MM.1S (cell line): Measurements from ENCODE around the gene ENG.

ENCODE experiments used
- DNase-seq: peaks from one replicate; pipeline ENCODE4 v3.0.0-alpha.2; 2015
- H2AFZ ChIP-seq: fragments of 300-600 bp; sonication (generic); 2 replicates; pipeline ENCODE4 v1.6.0; 2016; ENCODE audit warnings: antibody characterized with exemption, low read length
- H3F3A ChIP-seq: fragments of 300-600 bp; sonication (generic); 2 replicates; pipeline ENCODE4 v1.6.1; 2016; ENCODE audit warnings: mild to moderate bottlenecking, antibody characterized with exemption, low read length, moderate library complexity, mixed read lengths; ENCODE audit not compliant: insufficient read depth
- H3K27ac ChIP-seq: fragments of 300-600 bp; sonication (generic); 2 replicates; pipeline ENCODE4 v1.5.1; 2016; ENCODE audit warnings: mild to moderate bottlenecking, low read length
- H3K27me3 ChIP-seq: fragments of 300-600 bp; sonication (generic); replicated peaks from 2 replicates; pipeline ENCODE4 v1.6.0; 2016; ENCODE audit warnings: low read length; ENCODE audit not compliant: insufficient read depth
- H3K36me3 ChIP-seq: fragments of 300-600 bp; sonication (generic); replicated peaks from 2 replicates; pipeline ENCODE4 v1.6.1; 2016; ENCODE audit warnings: mild to moderate bottlenecking, low read length, mixed read lengths; ENCODE audit not compliant: insufficient read depth
- H3K4me1 ChIP-seq: fragments of 300-600 bp; sonication (generic); 2 replicates; pipeline ENCODE4 v1.6.1; 2016; ENCODE audit warnings: low read length, mixed read lengths
- H3K4me2 ChIP-seq: fragments of 300-600 bp; sonication (generic); 2 replicates; pipeline ENCODE4 v1.6.0; 2016; ENCODE audit warnings: low read depth, low read length
- H3K4me3 ChIP-seq: fragments of 300-600 bp; sonication (generic); 2 replicates; pipeline ENCODE4 v1.5.1; 2016; ENCODE audit warnings: low read length, mixed read lengths
- H3K79me2 ChIP-seq: fragments of 300-600 bp; sonication (generic); 2 replicates; pipeline ENCODE4 v1.6.1; 2016; ENCODE audit warnings: mixed run types, low read length, mixed read lengths
- H3K9ac ChIP-seq: fragments of 300-600 bp; sonication (generic); 2 replicates; pipeline ENCODE4 v1.6.1; 2016; ENCODE audit warnings: low read length, mixed read lengths
- H3K9me2 ChIP-seq: fragments of 300-600 bp; sonication (generic); replicated peaks from 2 replicates; pipeline ENCODE4 v1.6.1; 2016; ENCODE audit warnings: mild to moderate bottlenecking, low read length, mixed read lengths; ENCODE audit not compliant: insufficient read depth
- H3K9me3 ChIP-seq: fragments of 300-600 bp; sonication (generic); replicated peaks from 2 replicates; pipeline ENCODE4 v1.6.1; 2016; ENCODE audit warnings: mild to moderate bottlenecking, low read length, mixed read lengths; ENCODE audit not compliant: insufficient read depth
- H4K20me1 ChIP-seq: fragments of 300-600 bp; sonication (generic); 2 replicates; pipeline ENCODE4 v1.6.1; 2016; ENCODE audit warnings: mild to moderate bottlenecking, low read length, moderate library complexity, mixed read lengths; ENCODE audit not compliant: insufficient read depth
- CTCF ChIP-seq: fragments of 300-600 bp; sonication (generic); IDR thresholded peaks from 2 replicates; pipeline ENCODE4 v1.5.1; 2016; ENCODE audit warnings: antibody characterized with exemption, low read length, mixed read lengths
- EZH2 ChIP-seq: fragments of 300-600 bp; sonication (generic); optimal IDR thresholded peaks from 2 replicates; pipeline ENCODE3; 2017; ENCODE audit warnings: low read depth, mild to moderate bottlenecking, antibody characterized with exemption, low read length, mixed read lengths
- EZH2phosphoT487 ChIP-seq: fragments of 300-600 bp; sonication (generic); IDR thresholded peaks from 2 replicates; pipeline ENCODE4 v1.6.1; 2018; ENCODE audit warnings: antibody characterized with exemption, low read length

ENG gene

GRCh38 chr9:127854960-127855359, 502 bp upstream of the ENG start:
- no peaks in the 10 kb centered on the region for H3K9me3 ChIP-seq
- no peak overlapping the region for H3K4me2 ChIP-seq
- no peak for DNase-seq
- no peaks in the 10 kb centered on the region for H3K36me3 ChIP-seq
- H3K4me1 ChIP-seq = no peaks in the 10 kb centered on the region
- TF ChIP-seq EZH2 (no peak), CTCF (no peak), EZH2phosphoT487 (no peak)
- H4K20me1 ChIP-seq = no peaks in the 10 kb centered on the region
- H2AFZ ChIP-seq = no peak overlapping the region
- H3K9ac ChIP-seq = no peak overlapping the region
- H3K9me2 ChIP-seq = no peaks in the 10 kb centered on the region
- H3K4me3 ChIP-seq = no peak overlapping the region
- no peak overlapping the region for H3K27ac ChIP-seq
- H3K79me2 ChIP-seq = no peaks in the 10 kb centered on the region
- H3K27me3 ChIP-seq = no peaks in the 10 kb centered on the region
- no peaks in the 10 kb centered on the region for H3F3A ChIP-seq

GRCh38 chr9:127853312-127854183, 910 bp downstream of the ENG start:
- no peaks in the 10 kb centered on the region for H3K4me1 ChIP-seq
- no peaks in the 10 kb centered on the region for H3K9me3 ChIP-seq
- no peaks in the 10 kb centered on the region for H3K36me3 ChIP-seq
- no peaks in the 10 kb centered on the region for H3K79me2 ChIP-seq
- no peak overlapping the region for H3K9ac ChIP-seq
- H4K20me1 ChIP-seq = no peaks in the 10 kb centered on the region
- no peak overlapping the region for H3K4me3 ChIP-seq
- DNase-seq = no peak
- TF ChIP-seq EZH2phosphoT487 (no peak), CTCF (no peak), EZH2 (no peak)
- no peaks in the 10 kb centered on the region for H3K9me2 ChIP-seq
- no peak overlapping the region for H3K27ac ChIP-seq
- no peaks in the 10 kb centered on the region for H3F3A ChIP-seq
- no peak overlapping the region for H2AFZ ChIP-seq
- H3K4me2 ChIP-seq = no peak overlapping the region
- peaks cover 7% of the 10 kb centered on the region; the same call in 1 of the 2 replicates for H3K27me3 ChIP-seq

GRCh38 chr9:127852829-127853228, 1.6 kb downstream of the ENG start:
- Histone ChIP-seq H2AFZ (no peak overlapping the region), H3K79me2 (no peaks in the 10 kb centered on the region), H3K9me3 (no peaks in the 10 kb centered on the region), H3K27ac (no peak overlapping the region), H3K4me2 (no peak overlapping the region), H3K4me3 (no peak overlapping the region), H4K20me1 (no peaks in the 10 kb centered on the region), H3K27me3 (peaks cover 7% of the 10 kb centered on the region; the same call in 1 of the 2 replicates), H3K36me3 (no peaks in the 10 kb centered on the region), H3K4me1 (no peaks in the 10 kb centered on the region), H3F3A (no peaks in the 10 kb centered on the region), H3K9me2 (no peaks in the 10 kb centered on the region), H3K9ac (no peak overlapping the region)
- no peak for DNase-seq
- TF ChIP-seq EZH2phosphoT487 (no peak), CTCF (no peak), EZH2 (no peak)
